Stimulated activated CD8-positive, alpha-beta memory T cell treated with anti-CD3 and anti-CD28 coated beads, Interleukin-7, amount 100 ng/mL, for 1 hour (primary cell): Measurements from ENCODE around the gene ABR.

Experiments
- DNase-seq, 2 donors: peaks; one replicate each; pipeline ENCODE4 v3.0.0-alpha.2; 2020; ENCODE audit warnings: low read depth in 2 of 2

The ABR gene

DNA sequence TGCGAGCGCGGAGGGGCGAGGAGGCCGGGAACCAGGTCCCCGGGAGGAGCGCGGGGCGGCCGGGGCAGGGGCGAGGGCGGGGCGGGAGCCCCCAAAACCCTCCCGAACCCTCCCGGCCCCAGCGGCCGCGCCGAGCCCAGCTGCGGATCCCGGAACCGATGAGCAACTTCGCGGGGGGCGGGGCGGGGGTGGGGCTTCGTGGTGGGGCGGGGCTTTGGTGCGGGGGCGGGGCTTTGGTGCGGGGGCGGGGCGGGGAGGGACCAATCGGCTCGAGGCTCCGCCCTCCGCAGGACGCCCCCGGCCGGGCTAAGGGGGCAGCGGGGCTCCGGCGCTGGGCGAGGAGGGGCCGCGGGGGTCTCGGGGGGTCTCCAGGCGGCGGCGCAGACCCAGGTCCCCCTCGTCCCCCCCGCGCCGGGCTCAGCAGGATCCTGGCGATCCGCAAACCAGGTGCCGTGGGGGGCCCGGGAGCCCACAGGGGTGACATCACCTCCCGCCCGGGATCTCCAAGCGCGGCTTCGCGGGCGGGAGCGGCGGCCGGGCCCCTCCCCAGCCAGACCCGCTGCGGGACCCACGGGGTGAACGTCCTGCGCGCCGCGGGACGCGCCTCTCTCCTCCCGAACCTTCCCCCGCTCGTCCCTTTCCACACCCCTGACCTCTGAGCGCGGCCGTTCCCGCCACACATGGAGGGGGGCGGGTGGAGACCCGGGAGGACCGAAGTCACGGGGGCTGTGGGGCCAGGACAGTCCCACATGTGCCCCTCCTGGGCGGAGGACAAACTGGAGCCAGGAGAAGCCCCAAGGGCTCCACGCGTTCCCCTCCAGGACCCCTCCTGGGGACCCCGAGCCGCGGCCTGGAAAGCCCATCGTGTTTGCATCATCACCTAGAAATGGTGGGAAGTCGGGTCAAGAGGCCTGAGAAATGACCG is at the start of gene ABR:
ABR (minus strand) TSS at position 164 of the 925 bp plus-strand sequence. CDS start 254 bp downstream, outside the sequence.
- DNase-seq = peak in 1 of 2 donors; percentile 44

DNA sequence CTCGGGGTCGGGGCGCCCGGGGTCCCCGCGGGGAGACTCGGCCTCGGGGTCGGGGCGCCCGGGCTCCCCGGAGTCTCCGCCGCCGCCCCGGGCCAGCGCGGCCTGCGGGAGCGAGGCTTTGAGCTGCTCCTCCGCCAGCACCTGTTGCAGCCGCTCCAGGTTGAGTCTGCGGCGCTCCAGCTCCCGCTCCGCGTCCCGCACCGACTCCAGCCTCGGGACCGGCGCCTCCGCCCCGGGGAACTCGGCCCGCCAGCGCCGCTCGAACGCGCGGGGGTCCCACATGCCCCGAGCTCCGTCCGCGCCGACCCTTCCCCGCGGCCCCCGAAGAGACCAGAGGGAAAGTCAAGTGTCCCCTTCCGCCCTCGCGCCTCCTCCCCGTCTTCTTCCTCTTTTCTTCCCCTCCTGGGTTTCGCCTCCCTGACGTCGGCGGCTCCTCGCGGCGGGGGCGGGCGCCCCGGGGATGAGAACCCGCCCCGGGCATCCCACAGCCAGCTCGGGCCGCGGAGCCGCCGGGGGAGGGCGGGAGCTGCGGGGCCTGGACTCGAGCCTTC is 49.6 kb upstream of the ABR start:
- no peak for DNase-seq

DNA sequence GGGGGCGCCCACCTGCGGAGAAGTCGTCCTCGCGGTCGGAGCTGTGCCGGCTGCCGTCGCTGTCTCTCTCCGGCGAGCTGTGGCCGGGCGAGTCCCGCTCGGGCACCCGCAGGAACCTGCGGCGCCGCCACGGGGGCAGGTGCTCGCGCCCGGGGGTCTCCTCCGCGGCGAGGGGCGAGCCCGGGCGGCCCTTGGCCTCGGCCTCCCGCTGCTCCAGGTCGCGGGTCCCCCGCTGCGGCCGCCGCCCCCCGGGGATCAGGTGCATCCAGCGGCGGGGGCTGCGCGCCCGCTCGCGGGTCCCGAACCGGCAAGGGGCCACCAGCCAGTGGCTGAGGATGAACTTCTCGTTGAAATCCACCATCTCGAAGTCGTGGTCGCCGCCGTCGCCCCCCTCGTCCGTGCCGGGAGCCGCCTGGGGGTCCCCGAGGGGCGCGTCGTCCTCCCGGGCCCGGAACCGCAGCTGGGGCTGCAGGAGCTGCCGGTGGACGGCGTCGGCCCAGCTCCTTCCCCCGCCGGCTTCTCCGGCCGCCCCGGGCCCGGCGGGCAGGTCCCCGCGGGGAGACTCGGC is 49.1 kb upstream of the ABR start:
- no peak for DNase-seq

DNA sequence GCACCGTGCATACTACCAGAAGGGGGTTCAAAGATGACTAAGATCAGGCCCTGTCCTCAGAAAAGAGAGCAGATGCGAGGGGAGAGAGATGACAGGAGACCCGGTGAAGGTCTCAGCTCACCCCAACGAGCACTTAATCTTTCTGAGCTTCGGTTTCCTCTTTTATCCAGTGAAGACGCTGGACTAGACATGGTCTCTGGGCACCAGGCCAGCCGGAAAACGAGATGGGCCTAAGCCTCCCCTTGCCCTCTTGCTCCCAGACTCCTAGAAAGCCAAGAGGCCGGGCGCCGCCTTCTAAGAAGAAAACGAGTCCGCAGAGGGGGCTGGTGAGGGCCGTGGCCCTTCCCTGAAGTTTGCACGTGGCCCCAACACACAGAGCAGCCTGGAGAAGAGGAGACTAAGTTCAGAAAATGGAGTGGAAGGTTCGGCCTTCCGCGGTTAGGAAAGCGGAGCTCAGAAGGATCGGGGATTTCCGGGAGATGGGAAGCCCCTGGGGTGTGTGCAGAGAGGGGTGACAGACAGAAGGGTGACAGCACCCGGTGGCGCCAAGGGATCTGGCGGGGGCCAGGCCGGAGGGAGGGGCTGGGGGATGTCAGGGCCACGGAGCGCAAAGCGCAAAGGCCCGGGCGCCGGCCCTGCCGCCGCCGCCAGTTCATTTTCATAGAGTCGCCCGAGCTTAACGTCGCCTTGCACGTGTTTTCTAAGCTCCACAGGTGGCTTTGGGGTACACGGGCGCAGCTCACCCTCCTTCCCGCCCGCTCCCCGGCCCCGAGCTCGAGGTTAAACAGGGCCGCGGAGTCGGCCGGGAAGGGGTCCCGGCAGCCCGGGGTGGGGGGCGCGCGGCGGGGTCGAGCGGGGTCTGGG is 48.4 kb upstream of the ABR start:
- no peak for DNase-seq

DNA sequence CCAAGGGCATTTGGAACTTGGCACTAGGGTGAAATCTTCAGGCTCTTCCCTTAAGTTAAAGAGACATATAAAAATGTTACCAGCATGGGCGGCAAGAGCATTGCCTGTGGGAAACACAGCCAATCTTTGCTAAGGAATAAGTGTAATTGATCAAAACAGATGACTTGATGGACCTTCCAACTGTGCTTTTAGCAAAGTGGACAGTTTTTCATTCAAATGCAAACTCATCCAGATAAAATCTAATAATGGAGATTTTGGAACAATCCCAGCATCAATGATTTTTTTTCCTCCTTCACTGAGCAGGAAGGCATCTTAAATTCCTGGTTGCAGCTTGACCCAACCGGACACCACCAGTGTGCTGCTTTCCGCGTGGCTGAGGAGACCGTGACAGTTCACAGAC is 47.6 kb upstream of the ABR start:
- DNase-seq = no peak

DNA sequence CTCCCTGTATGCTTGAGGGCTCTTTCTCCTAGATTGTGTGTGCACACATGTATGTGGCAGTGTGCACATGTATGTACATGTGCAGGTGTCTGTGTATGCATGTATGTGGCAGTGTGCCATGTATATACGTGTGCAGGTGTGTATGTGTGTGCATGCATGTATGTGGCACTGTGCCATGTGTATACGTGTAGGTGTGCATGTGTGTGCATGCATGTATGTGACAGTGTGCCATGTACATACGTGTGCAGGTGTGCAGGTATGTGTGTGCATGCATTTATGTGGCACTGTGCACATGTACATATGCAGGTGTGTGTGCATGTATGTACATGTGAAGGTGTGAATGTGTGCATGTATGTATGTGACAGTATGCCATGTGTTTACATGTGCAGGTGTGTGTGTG is 46.5 kb upstream of the ABR start:
- DNase-seq = no peak

DNA sequence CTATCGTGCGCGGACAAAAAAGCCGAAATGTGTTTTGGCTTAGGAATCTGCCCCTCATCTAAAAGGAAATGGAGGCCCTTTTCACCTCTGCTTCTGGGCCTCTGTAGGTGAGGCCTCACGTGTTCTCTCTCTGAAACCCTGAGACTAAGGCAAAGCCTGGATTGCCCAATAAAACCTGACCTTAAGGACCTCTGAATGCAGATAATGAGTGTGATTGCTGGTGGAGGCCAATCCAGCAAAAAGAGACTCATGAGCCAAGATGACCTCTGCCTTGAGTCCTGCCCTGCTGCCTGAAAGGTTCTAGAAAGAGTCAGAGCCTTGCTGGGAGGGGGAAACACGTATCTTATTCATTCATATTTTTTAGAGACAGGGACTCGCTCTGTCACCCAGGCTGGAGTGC is 44.5 kb upstream of the ABR start:
- DNase-seq = no peak

DNA sequence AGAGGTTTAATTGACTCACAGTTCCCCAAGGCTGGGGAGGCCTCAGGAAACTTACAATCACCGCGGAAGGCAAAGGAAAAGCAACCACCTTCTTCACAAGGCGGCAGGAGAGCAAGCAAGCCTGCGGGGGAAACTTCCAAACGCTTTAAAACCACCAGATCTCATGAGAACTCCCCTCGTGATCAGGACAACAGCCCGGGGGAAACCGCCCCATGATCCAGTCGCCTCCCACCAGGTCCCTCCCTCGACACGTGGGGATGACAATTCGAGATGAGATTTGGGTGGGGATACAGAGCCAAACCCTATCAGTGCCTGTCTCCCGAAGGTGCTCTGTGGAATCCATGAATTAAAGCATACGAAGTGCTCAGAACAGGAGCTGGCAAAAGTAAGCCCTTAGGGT is 43.9 kb upstream of the ABR start:
- DNase-seq = no peak

DNA sequence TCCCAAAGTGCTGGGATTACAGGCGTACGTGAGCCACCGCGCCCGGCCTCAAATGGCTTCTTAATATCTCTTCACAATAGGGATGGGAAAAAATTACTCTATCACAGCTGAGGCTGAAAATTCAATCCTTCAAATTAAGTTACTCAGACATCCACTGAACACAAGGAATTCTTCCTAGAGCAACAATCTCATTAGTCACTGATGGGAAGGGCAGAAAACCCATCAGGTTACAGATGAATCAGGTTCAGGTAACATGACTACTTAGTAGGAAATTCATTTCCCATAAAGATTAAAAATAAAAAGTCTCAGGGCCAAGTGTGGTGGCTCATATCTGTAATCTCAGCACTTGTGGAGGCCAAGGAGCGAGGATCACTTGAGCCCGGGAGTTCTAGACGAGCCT is 42.5 kb upstream of the ABR start:
- no peak for DNase-seq

DNA sequence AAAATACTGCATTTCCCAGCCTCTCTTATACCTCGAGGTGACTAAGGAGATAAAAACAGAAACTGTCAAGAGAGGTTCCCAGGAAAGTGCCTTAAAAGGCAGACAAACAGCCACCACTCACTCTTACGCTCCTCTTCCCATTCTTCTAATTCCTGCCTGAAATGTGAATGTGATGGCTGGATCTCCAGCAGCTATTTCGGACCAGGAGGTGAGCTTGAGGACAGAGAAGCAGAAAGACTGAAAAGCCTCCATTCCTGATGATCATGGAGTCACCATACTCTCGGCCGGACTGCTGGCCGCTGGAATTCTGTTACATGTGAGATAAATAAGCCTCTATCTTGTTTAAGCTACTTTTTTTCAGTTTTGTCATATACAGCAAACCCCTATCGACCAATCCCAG is 41.4 kb upstream of the ABR start:
- DNase-seq = no peak

DNA sequence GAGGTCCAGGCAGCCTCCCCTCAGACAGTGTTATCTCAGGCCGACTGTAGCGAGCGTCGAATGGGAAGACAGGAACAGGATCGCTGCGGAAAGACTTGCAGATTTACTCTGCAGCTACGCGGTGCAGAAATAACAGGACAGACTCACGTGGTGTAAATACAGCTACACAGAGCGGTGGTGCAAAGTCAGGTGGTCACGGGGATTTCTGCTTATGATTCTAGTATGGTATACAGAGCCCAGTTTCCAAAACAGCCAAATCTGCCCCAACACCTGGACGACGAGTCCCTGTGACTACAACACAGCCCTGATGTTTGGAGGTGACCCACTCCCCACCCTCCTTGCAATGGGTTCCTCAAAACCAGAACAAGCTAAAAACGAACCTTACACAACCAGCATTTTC is 40.6 kb upstream of the ABR start:
- no peak for DNase-seq

DNA sequence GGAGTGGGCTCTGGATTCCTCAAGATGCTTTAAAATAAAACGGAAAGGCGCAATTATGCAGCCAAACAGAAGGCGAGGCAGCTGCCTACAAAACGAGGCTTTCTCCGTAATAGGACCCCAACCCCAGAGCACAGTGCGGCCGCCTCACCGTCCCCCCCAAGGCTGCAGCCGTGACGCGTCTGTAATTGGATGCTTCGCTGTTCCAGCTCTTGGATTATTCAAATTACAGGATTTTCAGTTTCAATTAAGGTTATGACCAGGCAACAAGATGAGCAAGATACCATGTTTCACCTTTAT is 37.3 kb upstream of the ABR start:
- DNase-seq = no peak

DNA sequence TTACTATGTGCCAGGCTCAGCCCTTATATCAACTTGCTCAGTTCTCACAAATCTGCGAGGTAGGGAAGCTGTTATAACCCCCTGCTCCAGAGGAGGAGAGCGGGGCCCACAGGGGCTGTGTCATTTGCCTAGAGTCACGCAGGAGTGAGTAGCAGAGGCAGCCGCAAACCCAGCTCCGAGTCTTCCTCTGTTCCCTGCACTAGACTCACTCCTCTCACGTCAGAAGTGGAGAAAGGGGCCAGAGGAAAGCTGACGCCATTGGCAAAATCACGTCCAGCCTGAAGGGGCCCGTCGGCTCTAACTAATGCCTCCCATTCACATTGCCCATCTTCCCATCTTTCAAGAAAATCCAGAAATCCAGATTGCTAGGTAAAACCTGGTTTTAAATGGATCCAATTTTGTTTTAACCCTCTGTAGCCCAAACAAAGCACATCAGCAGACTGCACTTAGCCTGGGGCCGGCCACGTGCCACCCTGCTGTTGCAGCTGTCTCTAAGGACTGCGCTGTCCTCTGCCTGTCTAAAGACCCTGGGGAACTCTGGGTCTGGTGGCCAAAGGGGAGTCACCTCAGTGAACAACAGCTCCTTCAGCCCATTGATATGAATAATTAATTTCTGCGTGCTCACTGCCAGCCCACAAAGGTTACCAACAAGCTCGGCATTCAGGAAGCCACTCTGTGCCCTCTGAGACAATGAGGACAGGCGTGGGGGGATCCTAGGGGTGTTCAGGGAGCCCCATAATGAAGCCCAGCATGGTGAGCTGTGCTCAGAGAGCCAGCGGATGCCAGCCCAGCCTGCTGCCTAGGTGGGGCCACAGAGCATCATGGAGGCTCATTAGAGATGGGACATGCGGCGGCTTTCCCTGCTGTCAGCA is 36.7 kb upstream of the ABR start:
- DNase-seq = no peak

DNA sequence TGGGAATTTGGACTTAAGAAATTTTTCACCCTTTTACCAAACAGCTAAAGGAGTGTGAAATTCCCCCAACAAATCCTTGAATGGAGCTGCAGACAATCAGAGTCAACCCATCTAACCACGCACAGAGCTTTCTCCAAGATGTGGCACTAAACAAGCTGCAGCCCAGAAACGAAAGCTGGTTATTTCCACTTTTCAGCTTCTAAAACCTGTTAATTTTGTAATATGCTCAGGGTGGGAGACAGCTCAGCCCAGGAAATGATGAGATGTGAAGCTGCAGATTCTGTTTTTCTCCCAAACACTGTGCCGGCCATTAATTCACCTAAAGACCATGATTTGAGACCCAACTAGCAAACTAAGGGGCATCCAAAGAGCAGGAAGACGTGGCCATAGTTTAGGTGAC is 33.2 kb upstream of the ABR start:
- no peak for DNase-seq

DNA sequence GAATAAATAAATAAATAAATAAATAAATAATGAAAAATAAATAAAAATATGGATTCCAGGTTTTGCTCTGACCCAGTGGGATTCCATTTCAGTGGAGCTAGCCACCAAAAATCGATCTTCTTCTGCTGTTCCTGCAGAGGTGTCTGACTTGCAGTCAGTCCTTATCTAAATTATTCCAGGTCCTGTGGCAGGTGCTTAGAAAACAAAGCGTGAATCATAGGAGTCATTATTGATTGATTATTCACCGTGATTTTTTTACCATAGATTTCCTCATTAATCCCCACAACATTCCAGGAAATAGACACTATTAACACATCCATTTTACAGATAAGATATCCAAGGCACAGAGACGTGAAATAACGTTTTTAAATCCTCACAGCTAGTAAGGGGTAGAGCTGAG is 31.5 kb upstream of the ABR start:
- DNase-seq = no peak

DNA sequence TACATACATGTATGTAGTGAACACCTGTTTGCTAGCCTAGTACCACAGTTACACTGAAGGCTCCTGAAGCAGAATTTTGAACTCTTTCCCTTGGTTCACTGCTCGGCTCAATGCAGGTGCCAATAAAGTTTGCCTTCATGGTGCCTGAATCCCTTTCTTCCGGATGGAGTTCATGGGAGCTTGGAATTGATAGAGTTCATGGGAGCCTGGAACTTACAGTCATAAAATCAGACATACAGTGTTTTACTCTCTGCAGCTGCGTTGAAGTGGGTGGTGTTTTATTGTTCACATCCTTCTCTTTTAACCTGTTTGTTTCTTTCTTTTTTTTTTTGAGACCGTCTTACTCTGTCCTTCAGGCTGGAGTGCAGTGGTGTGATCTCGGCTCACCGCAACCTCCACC is 29.2 kb upstream of the ABR start:
- no peak for DNase-seq

DNA sequence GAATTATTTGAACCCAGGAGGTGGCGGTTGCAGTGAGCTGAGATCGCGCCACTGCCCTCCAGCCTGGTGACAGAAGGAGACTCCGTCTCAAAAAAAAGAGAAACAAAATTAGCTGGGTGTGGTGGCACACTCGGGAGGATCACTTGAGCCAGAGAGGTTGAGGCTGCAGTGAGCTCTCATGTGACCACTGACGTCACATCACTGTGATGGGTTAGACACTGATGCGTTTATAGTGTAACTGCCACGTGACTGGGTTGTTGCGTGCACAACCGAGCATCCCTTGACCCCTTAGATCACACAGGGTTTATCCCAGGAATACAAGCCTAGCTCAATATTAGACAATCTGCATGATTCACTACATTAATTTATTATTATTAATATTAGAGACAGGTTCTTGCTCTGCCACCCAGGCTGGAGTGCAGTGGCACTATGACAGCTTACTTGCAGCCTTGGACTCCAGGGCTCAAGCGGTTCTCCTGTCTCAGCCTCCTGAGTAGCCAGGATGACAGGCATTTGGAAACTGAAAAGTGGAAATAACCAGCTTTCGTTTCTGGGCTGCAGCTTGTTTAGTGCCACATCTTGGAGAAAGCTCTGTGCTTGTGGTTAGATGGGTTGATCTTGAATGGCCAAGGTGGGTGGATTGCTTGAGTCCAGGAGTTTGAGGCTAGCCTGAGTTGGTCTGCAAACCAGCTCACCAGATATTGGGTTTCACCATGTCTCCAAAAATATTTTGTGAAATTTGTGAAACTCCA is 26.4 kb upstream of the ABR start:
- DNase-seq = no peak

DNA sequence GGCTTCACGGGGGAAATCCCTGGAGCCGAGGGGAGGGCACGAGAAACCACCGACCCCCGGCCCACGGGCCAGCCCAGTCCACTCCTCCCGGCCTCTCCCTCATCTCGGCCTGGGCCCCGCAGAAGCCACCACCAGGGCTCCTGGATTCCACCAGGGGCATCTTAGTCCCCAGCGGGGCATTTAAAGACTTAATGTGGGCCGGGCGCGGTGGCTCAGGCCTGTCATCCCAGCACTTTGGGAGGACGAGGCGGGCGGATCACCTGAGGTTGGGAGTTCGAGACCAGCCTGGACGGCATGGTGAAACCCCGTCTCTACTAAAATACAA is 24.1 kb upstream of the ABR start:
- no peak for DNase-seq

DNA sequence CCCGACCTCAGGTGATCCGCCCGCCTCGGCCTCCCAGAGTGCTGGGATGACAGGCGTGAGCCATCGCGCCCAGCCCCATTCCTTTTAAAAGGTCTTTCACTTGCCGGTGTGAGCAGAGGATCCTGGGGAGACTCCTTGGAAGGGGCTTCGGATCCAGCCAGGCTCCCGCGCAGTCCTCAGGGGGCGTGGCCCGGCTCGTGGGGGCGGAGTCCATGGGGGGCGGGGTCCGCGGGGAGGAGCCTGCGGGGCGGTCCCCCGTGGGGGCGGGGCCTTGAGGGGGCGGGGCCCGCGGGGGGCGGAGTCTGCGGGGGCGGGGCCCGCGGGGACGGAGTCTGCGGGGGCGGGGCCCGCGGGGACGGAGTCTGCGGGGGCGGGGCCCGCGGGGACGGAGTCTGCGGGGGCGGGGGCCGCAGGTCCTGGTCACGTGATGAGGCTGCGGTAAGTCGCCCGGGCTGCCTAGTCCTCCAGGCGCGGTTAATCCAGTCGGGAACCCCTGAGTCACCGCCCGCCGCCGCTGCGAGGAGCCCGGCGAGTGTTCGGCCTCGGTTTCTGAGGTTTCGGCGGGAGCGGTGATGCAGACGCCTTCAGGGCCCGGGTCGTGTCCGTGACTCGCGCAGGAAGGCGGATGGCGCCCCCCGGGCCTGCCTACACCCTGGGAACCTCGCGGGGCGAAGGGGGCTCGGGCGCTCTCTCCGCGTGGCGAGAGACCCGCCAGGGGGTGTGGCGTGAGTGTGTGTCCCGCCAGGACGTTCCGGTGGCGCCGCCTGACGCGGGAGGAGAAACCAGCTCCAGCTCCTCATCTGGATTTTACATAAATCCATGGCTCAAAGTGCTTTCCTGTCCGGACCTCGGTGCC is 23.6 kb upstream of the ABR start:
- DNase-seq = peak in 1 of 2 donors; percentile 36

DNA sequence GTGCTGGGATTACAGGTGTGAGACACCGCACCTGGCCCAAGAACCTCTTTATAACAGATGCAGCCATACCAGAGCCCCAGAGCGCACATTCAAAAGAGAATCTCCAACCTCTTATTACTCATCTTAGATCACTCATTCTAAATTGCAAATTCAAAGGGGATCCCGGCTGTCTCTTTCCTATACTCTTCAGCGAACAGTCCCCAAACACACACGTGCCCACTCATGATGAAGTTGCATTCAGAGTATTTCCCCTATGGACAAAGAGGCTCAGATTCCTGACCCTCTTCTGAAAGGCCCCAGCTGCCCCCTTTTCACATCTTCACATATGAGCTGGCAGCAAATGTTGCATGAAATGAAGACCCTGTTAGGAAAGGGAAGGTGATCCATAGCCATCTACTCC is 22.5 kb upstream of the ABR start:
- no peak for DNase-seq
